SK-N-MC (cell line): ENCODE measurements around the gene BTBD19.

Experiments used
- DNase-seq: peaks from one replicate; pipeline ENCODE4 v3.0.0-alpha.2; 2011; ENCODE audit warnings: low read depth, low spot score
- H3K27ac ChIP-seq: fragments of 200-600 bp; sonication (generic); 2 replicates; pipeline ENCODE4 v1.5.1; 2016; ENCODE audit warnings: mixed run types
- H3K36me3 ChIP-seq: fragments of 200-600 bp; sonication (generic); 2 replicates; pipeline ENCODE4 v1.6.1; 2017; ENCODE audit warnings: antibody characterized with exemption, low read length, mixed read lengths; ENCODE audit not compliant: insufficient read depth
- H3K4me3 ChIP-seq: fragments of 200-600 bp; sonication (generic); 2 replicates; pipeline ENCODE4 v1.5.1; 2016
- H3K9ac ChIP-seq: fragments of 200-600 bp; sonication (generic); 2 replicates; pipeline ENCODE4 v1.8.0; 2017; ENCODE audit warnings: mixed run types, mixed read lengths; ENCODE audit not compliant: insufficient read length
- H3K9me3 ChIP-seq: fragments of 200-600 bp; sonication (generic); 2 replicates; pipeline ENCODE4 v1.6.1; 2017; ENCODE audit warnings: low read depth, mild to moderate bottlenecking, antibody characterized with exemption, low read length, moderate library complexity, mixed read lengths
- EZH2 ChIP-seq: fragments of 200-600 bp; sonication (generic); IDR thresholded peaks from one replicate; pipeline ENCODE4 v1.6.1; 2017; ENCODE audit warnings: antibody characterized with exemption
- FOXP2 ChIP-seq: optimal IDR thresholded peaks from 2 replicates; pipeline ENCODE3; 2011; ENCODE audit warnings: mild to moderate bottlenecking, moderate library complexity; ENCODE audit not compliant: insufficient read depth; ENCODE audit errors: extremely low read length, control extremely low read depth
- POLR2AphosphoS5 ChIP-seq: IDR thresholded peaks from 2 replicates; pipeline ENCODE4 v1.6.1; 2012; ENCODE audit warnings: mild to moderate bottlenecking, low read depth, low read length, borderline replicate concordance

Gene BTBD19

GRCh38 chr1:44860331-44860730 is 52.0 kb downstream of the BTBD19 start:
- DNase-seq = no peak
- no peak overlapping the region for H3K4me3 ChIP-seq
- no peak overlapping the region for H3K27ac ChIP-seq
- no peaks in the 10 kb centered on the region for H3K9me3 ChIP-seq
- no peak overlapping the region for H3K9ac ChIP-seq
- H3K36me3 ChIP-seq = no peaks in the 10 kb centered on the region
- TF ChIP-seq FOXP2 (no peak), EZH2 (no peak), POLR2AphosphoS5 (no peak)

- no peak overlapping the region for H3K4me3 ChIP-seq
- H3K27ac ChIP-seq = no peak overlapping the region
- DNase-seq = no peak
- TF ChIP-seq POLR2AphosphoS5 (no peak), FOXP2 (no peak), EZH2 (no peak)
- H3K9me3 ChIP-seq = no peaks in the 10 kb centered on the region
- H3K36me3 ChIP-seq = no peaks in the 10 kb centered on the region
- H3K9ac ChIP-seq = no peak overlapping the region
Measured at GRCh38 chr1:44860891-44861425, 52.6 kb downstream of the BTBD19 start.

- H3K9ac ChIP-seq = no peak overlapping the region
- TF ChIP-seq POLR2AphosphoS5 = no peak
- TF ChIP-seq FOXP2 = no peak
- TF ChIP-seq EZH2 = no peak
- no peaks in the 10 kb centered on the region for H3K36me3 ChIP-seq
- no peak overlapping the region for H3K27ac ChIP-seq
- H3K4me3 ChIP-seq = no peak overlapping the region
- H3K9me3 ChIP-seq = no peaks in the 10 kb centered on the region
- no peak for DNase-seq
Measured at GRCh38 chr1:44862829-44863401, 54.6 kb downstream of the BTBD19 start.
